Measurements from ENCODE around the gene LAMTOR4.
"Not testable (repeated sequence)": the region's sequence is repeated elsewhere in the genome, so short reads cannot be mapped to it uniquely, and the experiment has no call there.

Gene LAMTOR4

GRCh38 chr7:100126931-100127865 is 21.5 kb upstream of the LAMTOR4 start, which contains the start of gene MBLAC1:
TSS of gene MBLAC1 (plus strand) at chr7:100126967. CDS start at chr7:100127396, 429 bp downstream.
- peak within 1 kb of the TSS; percentile 94 for H3K4me3 ChIP-seq (ENCODE audit: low read depth, low read length)
- CTCF ChIA-PET: interaction anchor here (7.0 to 11.8 kb wide), 2 partner anchors 17 to 87 kb away, joined by 167 to 298 read pairs; partner anchors contain the start of genes LAMTOR4 and PVRIG
- TF ChIP-seq CTCF (IDR thresholded peaks at IDR 0.05; ENCODE audit: insufficient read depth, low read length, missing control alignments): no peak
- POLR2A ChIA-PET: interaction anchor here (0.6 to 1.0 kb wide), 3 partner anchors 22 to 32 kb away, joined by 3 to 8 read pairs (median 5); partner anchors contain the start of genes AP4M1 and LAMTOR4
- peak; percentile 63 for DNase-seq (ENCODE audit: low read depth, low spot score)

GRCh38 chr7:100127866-100128636 is 20.7 kb upstream of the LAMTOR4 start:
- no peak for DNase-seq (ENCODE audit: low read depth, low spot score)
- TF ChIP-seq CTCF (IDR thresholded peaks at IDR 0.05; ENCODE audit: insufficient read depth, low read length, missing control alignments): no peak
- ChIA-PET POLR2A (interaction anchor here (1.0 kb wide), 1 partner anchor 134 kb away, joined by 3 read pairs; no protein-coding TSS in a partner anchor), CTCF (interaction anchor here (0.6 to 11.8 kb wide), 8 partner anchors 7 to 134 kb away, joined by 3 to 298 read pairs (median 14); partner anchors contain the start of genes CNPY4, LAMTOR4 and PVRIG)
- H3K4me3 ChIP-seq (ENCODE audit: low read depth, low read length): peak overlapping the region; percentile 94

GRCh38 chr7:100128637-100128963 is 20.1 kb upstream of the LAMTOR4 start:
- ChIA-PET CTCF (interaction anchor here (0.6 to 11.8 kb wide), 9 partner anchors 8 to 135 kb away, joined by 3 to 298 read pairs (median 5); partner anchors contain the start of genes CNPY4, LAMTOR4 and PVRIG), POLR2A (interaction anchor here (1.0 kb wide), 1 partner anchor 135 kb away, joined by 3 read pairs; no protein-coding TSS in a partner anchor)
- TF ChIP-seq CTCF (IDR thresholded peaks at IDR 0.05; ENCODE audit: insufficient read depth, low read length, missing control alignments): no peak
- H3K4me3 ChIP-seq (ENCODE audit: low read depth, low read length): no peak overlapping the region
- DNase-seq (ENCODE audit: low read depth, low spot score): no peak

DNA sequence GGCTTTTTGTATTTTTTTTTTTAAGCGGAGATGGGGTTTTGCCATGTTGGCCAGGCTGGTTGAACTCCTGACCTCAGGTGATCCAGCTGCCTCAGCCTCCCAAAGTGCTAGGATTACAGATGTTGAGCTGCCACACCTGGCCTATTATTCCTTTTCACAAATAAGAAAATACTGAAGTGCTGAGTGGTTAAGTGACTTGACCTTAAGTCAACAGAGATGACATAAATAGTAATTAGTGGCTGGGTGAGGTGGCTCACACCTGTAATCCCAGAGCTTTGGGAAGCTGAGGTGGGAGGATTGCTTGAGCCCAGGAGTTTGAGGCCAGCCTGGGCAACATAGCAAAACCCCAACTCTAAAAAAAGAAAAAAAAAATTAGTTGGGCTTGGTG is 18.5 kb upstream of the LAMTOR4 start:
- H3K4me3 ChIP-seq (ENCODE audit: low read depth, low read length); POLR2A ChIA-PET; DNase-seq (ENCODE audit: low read depth, low spot score): not testable (repeated sequence)
- CTCF ChIA-PET: interaction anchor here (0.6 to 11.8 kb wide), 29 partner anchors 8 to 275 kb away, joined by 3 to 298 read pairs (median 5); partner anchors contain the start of genes CNPY4, LAMTOR4, PVRIG and TRAPPC14

- H3K4me3 ChIP-seq (ENCODE audit: low read depth, low read length): no peak overlapping the region
- TF ChIP-seq CTCF (IDR thresholded peaks at IDR 0.05; ENCODE audit: insufficient read depth, low read length, missing control alignments): peak; percentile 91
- DNase-seq (ENCODE audit: low read depth, low spot score): no peak
- CTCF ChIA-PET: interaction anchor here (0.5 to 11.8 kb wide), 39 partner anchors 8 to 1125 kb away, joined by 3 to 298 read pairs (median 4); partner anchors contain the start of genes CNPY4, GPC2, LAMTOR4 and PVRIG
- POLR2A ChIA-PET: no interaction called here
These were observed 17.9 kb upstream of the LAMTOR4 start for GRCh38 chr7:100130608-100131453.

DNA sequence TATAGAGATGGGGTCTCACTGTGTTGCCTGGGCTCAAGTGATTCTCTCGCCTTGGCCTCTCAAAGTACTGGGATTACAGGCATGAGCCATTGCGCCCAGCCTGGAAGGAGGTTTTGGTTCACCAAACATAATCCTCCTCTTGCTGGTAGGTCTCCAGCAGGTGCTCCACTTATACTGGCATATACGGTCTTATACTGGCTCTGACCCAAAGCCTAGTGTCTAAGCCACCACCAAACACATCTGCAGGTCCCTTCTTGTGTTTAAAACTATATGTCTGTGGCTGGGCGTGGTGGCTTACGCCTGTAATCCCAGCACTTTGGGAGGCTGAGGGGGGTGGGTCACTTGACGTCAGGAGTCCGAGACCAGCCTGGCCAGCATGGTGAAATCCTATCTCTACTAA is 16.6 kb upstream of the LAMTOR4 start:
- POLR2A ChIA-PET: no interaction called here
- no peak overlapping the region for H3K4me3 ChIP-seq (ENCODE audit: low read depth, low read length)
- CTCF ChIA-PET: interaction anchor here (0.6 to 11.8 kb wide), 32 partner anchors 7 to 275 kb away, joined by 3 to 298 read pairs (median 8); partner anchors contain the start of genes GPC2, LAMTOR4, PVRIG and STAG3
- TF ChIP-seq CTCF (IDR thresholded peaks at IDR 0.05; ENCODE audit: insufficient read depth, low read length, missing control alignments): no peak
- no peak for DNase-seq (ENCODE audit: low read depth, low spot score)

Measured in AG04449 (cell line).